AG09309 (cell line): Measurements from ENCODE around the gene HYAL1.

ENCODE experiments used
- DNase-seq: peaks from one replicate; pipeline ENCODE4 v3.0.0-alpha.2; 2010; ENCODE audit warnings: low read depth
- H3K4me3 ChIP-seq: 2 replicates; pipeline ENCODE4 v1.5.1; 2011; ENCODE audit warnings: mild to moderate bottlenecking, low read depth, low read length, moderate library complexity; ENCODE audit not compliant: control insufficient read depth
- CTCF ChIP-seq: IDR thresholded peaks from 2 replicates; pipeline ENCODE4 v1.5.1; 2011; ENCODE audit warnings: mild to moderate bottlenecking, low read depth, low read length, inconsistent platforms; ENCODE audit not compliant: insufficient read depth, control insufficient read depth; ENCODE audit errors: missing control alignments

Gene HYAL1

GRCh38 chr3:50259432-50260026, 43.8 kb downstream of the HYAL1 start:
- no peak for DNase-seq
- TF ChIP-seq CTCF, result no peak
- no peak overlapping the region for H3K4me3 ChIP-seq

DNA sequence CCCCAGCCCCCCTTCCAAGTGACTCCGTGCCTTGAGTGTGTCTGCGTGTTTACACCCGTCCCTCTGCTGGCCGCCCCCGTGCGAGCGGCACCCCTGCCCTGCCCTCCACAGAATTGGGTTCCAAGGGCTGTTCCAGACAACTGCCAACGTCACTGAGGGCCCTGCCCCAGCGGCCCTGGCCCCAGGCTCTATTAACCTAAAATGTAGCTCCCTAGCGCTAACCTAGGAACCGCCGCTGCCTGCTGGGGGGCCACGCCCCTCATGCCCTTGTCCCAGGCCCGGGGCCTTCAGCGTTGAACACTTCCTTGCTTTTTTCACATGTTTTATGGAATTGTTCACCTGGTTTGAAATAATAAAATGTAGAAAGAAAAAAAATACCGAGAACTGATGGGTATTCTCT, 44.4 kb downstream of the HYAL1 start:
- DNase-seq, result no peak
- no peak overlapping the region for H3K4me3 ChIP-seq
- no peak for TF ChIP-seq CTCF

GRCh38 chr3:50258029-50258680, 45.2 kb downstream of the HYAL1 start:
- TF ChIP-seq CTCF, result no peak
- no peak overlapping the region for H3K4me3 ChIP-seq
- DNase-seq, result no peak

- DNase-seq, result no peak
- H3K4me3 ChIP-seq, result no peak overlapping the region
- TF ChIP-seq CTCF, result peak; percentile 66
These were observed 46.1 kb downstream of the HYAL1 start for GRCh38 chr3:50256978-50257890.

DNA sequence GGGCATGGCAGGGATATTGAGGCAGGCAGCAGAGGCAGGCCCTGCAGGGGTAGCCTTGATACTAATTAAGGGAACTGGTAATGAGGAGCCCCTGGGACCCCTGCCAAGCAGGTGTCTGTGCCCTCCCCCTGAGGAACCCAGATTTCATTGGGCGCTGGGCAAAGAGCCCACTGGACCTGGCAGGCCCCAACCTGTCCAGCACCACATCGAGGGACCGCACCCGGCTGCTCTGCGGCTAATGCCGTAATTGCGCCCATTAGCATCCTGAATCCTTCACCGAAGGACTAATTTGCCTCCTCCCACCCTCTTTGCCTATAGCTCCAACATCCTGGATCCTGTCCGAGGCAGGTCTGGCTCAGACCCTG, 48.1 kb downstream of the HYAL1 start:
- no peak for TF ChIP-seq CTCF
- DNase-seq, result no peak

DNA sequence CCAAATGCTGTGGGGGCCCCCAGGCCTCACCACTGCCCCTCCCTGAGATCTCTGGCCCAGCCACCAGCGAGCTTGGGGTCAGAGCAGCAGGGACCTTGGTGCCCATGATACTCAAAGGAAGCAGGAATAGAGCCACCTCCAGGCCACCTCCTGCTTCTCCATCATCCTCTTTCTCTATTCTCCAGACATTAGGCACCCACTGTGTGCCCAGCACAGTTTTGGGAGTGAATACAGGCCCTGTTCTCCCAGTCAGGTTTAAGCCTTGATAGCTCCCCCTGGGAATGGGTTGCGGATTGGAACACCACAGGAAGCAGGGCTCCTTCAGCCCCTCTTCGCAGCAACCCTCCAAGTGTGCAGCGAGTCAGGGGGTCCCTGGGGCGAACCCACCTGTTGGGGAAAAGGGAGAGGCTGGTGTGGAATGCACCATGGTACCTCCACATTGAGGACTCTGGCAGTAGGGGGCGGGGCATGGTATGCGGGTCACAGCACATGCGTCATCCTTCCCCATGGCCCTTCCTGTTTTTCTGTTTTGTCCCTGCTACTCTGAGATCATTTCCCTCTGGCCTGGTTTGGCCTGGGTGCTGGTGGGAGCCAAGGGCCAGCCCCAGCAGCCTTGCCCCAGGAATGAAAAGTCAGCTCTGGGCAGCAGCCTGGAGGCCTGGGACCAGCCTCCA, 48.7 kb downstream of the HYAL1 start:
- no peak overlapping the region for H3K4me3 ChIP-seq
- TF ChIP-seq CTCF, result no peak
- no peak for DNase-seq

More for the DNA sequence above, 48.1 kb downstream of the HYAL1 start:
- no peak overlapping the region for H3K4me3 ChIP-seq
